GM18517 (cell line): ENCODE data around the gene CDC42.

Source experiments
- ATAC-seq: cut with Tn5 transposase; IDR thresholded peaks from one replicate; pipeline ENCODE4 v1.9.1; 2021; ENCODE audit warnings: mild to moderate bottlenecking, moderate library complexity; ENCODE audit not compliant: unreplicated experiment

CDC42 gene

DNA sequence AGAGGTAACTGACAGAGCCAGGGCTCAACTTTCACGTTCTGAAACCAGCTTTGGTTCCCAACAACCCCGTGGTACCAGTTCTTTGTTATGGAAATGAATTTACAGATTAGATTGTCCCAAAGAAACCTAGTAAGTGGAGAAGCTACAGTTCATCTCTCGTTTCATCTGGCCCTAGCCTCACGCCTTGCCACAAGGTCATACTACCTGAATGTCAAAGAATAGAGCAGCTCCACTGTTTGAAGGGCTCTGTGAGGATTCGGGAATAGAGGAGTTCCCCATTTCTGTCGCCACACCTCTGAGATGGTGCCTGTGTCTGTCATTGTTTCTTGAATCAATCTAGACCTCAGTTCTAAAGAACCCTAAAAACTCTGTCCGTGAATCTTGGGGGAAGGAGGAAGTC is 15.0 kb upstream of the CDC42 start:
- no peak for ATAC-seq

DNA sequence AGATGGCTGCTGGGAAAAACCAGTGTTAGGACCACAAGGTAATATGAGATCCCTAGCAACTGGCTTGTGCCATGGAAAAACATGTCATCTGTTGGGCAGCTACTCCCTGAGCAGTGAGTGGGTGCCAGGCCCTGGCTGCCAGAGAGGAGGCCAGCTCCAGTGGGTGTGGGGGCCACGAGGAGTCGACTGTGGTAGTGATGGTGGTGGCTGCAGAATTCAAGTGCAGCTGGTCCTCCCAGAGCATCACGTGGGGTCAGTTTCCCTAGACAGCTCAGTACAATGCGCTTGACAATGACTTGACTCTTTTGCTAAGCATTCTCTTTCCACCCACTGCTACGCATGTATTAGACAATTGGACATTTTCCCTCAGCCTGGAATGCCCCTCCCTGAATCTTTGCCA is 14.5 kb upstream of the CDC42 start:
- no peak for ATAC-seq

DNA sequence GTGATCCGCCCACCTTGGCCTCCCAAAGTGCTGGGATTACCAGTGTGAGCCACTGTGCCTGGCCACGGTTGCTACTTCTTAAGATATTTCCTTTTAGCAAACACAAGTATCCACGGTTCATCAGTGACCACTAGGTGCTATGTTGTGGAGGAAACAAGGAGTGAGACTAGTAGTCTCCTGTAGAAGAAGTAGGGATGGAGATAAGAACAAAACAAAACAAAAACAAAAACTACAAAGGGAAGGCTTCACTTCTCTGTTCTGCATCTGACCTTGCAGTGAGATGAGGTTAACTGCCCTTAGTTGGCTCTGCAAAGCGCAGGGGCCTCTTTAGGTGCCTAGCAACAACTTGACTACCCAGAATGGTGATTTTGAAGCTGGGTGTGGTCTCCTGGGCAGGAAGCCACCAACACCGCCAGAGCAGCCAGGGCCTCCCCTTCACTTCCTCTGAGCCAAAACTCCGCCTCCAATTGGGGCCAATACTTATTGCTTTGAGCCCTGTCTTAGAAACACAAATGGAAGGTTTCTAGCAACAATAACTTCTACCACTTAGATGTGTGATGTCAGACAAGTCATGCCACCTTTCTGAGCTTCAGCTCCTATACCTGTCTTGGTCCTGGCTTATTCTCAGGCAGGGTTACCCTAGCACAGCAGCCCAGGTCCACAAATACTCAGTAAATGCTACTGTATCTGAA is 12.8 kb upstream of the CDC42 start:
- peak; percentile 96 for ATAC-seq

DNA sequence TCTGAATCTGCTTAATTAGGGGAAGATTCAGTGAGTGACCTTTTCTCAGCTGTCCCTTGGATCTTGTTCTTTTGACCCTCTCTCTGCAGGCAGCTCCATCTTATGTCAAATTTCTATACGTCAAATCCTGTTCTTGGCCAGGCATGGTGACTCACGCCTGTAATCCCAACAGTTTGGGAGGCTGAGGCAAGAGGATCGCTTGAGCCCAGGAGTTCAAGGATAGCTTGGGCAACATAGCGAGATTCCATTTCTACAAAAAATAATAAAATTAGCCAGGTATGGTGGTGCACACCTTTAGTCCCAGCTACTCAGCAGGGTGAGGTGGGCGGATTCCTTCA is 12.3 kb upstream of the CDC42 start:
- no peak for ATAC-seq

DNA sequence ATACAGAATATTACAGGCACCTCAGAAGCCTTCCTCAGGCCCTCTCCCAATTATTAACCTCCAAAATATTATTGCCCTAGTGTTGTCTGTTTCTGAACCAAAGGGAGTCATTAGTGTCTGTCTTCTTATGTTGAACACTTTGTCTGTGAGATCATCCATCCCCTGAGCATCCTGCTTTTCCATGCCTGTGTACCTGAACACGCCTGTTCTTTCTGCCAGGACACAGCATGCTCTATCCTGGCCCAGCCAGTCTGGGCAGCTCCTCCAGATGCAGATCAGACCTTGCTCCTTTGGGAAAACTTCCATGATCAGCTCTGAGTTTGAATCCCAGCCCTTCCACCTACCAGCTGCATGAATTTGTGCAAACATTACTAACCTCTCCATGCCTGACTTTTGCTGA is 11.0 kb upstream of the CDC42 start:
- ATAC-seq = no peak

DNA sequence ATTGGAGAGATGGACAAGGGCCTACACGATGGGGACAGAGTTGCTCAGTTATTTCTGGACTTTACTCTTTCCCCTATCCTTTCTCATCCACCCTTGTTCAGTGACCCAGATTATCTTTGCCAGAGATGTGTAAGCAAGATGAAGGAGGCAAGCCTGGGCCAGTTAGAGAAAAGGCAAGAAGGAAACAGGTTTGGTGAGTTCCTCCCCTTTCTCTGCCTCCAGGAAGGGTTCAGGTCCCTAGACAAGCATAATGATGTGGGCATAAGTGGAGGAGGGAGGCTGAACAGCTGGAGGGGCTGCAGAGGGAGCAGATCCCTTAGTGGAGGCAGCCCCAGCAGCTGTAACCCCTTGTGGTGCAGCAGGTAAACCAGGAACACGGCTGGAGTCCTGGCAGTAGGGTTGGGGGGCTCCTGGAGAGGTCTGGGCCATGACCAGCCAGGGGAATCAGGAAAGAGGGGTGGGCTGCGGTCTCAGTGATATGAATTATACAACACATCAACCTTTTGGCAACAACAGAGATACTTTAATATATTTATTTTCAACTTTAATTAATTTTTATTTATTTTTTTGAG is 9.2 kb upstream of the CDC42 start:
- ATAC-seq = no peak

DNA sequence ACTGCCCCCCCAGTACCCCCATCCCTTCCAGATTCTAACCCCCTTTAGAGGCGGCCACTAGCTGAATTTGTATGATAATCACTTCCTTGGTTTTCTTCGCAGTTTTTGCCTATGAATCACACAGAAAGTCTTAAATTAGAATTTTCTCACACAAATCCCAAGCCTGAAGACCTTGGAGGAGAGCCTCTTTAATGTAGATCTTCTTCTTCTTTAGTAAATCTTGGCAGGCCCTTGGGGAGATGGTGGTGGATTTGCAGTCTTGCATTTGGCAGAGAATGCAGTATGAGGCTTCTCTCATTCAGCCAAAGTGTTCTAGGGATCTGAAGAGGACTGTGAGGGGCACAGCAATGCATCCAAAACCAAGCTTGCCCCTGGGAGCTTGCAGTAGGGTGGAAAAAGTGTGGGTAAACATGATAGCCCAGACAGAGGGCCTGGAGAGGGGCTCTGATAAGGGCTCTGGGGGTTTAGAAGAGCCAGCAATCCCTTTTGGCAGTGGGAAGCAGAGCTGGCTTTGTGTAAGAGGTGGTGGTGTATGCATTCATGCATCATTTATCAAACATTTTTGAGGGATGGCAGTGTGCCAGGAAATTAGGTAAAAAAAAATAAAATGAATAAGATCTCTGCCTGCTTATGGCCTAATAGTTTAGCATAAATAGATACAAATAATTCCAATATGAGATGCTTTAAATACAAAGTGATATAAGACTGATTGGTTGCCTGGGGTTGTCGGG is 7.7 kb upstream of the CDC42 start:
- ATAC-seq = no peak

DNA sequence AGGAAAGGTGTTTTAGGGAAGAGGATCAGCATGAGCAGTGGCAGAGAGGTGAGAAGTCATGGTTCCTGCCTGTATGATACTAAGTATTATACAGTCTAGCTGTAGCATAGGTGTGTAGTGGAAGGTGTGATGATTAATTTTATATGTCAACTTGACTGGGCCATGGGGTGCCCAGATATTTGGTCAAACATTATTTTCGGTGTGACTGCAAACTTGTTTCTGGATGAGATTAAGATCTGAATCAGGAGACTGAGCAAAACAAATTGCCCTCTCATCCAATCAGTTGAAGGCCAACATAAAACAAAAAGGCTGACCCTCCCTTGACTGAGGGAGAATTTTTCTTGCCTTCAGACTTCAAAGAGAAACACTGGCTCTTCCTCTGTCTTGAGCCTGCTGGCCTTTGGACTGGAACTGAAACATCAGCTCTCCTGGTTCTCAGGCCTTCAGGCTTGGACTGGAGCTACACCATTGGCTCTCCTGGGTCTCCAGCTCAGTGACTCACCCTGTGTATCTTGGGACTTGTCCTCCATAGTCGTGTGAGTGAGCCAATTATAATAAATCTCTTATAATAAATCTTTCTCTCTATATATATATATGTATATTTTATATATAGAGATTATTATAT is 6.8 kb upstream of the CDC42 start:
- no peak for ATAC-seq

DNA sequence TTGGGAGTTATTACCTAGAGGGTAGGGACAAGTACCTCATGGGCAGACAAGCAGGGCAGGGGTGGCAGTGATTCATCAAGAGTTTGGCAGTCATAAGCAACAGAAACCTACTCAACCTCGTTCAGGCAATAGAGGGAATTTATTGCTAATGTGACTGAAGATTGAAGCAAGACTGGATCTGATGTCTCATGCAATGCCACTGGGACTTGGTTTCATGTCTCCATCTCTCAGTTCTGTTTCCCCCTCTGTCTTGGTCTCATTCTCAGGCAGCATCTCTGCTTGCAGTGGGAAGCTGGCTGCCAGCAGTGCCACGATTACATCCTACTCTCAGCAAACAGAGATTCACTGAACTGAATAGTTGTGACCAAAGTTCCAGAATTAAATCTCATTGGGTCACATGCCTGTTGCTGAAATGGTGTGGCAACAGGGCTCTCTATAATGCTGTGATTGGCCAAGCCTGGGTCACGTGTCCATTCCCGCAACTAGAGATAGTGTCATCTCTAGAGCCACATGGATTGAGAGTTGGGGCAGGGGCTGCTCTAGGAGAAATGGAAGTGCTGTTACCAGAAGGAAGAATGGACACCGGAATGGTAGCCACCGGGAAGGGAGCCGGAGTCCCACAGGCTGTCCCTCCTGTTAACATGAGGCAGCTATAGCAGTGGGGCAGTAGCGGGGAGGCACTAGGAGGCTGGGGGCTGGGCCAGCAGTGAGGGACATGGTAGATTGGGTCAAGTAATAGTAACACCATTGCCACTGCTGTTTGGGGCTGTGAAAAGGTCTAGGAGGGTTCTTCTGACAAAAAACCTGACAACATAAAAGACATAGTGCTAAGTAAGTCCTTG is 3.9 kb upstream of the CDC42 start:
- no peak for ATAC-seq

DNA sequence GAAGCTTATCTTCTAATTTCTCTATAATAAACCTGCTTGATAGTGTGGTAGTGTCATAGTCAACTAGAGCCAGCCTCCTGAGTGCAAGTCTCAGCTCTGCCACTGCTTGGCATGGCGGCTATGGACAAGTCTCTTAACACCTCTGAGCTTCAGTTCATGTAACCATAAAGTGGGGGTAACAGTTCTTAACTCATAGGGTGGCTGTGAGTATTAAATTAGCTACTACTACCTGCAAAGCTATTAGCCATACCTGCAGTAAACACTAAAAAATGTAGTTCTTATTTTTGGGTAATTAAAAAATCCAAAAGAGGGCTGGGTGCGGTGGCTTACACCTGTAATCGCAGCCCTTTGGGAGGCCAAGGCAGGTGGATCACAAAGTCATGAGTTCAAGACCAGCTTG is 2.2 kb upstream of the CDC42 start:
- no peak for ATAC-seq

DNA sequence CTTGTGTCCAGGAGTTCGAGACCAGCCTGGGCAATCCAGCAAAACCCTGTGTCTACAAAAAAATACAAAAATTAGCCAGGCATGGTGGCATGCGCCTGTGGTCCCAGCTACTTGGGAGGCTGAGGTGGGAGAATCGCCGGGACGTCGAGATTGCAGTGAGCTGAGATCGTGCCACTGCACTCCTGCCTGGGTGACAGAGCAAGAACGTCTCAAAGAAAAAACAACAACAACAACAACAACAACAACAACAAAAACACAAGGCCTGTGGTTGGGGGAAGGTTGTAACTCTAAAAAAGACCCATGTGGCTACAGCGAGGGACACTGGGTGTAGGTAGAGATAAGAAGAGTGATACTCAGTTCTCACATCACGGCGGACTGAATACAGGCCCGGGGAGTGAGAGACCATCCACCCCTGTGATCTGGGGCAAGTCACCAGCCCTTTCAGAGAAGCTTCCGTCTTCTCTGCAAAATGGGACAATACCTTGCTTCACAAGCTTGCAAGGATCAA is 848 bp upstream of the CDC42 start:
- no peak for ATAC-seq

DNA sequence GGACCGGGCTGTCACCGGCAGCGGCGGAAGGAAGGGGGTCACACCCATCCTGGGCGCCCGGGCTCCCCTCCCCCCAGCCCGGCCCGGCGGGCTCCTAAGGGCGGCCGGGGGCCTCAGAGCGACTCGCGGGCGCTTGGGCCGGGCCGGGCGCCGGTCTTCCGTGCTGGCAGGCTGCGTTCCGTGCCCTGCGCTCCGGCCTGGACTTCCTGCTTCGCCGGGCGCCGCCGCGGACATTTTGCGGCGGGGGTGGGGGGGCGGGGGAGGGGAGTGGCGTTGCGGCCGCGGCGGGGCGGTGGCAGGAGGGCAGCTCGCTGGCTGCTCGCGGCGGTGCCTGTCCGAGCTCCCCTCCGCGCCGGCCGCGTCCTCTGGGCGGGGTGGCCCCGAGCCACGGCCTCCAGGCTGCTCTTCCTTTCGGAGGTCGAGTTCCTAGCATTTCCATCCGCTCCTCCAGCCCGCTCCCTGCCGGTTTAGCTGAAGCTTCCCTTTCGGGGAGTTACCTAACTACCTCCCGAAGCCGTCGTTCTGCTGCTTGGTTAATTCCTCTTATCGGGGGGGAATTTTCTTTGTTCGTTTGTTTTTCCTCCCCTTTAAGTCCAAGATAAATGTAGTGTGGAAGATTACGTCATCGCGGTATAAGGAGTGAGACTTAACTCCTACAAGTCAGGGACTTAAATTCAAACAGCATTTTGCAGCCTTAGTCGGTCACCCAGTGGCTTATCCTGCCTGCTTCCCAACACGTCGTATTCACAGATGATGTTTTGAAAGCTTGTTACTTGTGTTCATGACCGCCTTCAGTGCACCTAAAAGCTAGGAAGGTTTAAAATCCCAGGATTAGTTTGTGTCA is 730 bp downstream of the CDC42 start:
- no peak for ATAC-seq

DNA sequence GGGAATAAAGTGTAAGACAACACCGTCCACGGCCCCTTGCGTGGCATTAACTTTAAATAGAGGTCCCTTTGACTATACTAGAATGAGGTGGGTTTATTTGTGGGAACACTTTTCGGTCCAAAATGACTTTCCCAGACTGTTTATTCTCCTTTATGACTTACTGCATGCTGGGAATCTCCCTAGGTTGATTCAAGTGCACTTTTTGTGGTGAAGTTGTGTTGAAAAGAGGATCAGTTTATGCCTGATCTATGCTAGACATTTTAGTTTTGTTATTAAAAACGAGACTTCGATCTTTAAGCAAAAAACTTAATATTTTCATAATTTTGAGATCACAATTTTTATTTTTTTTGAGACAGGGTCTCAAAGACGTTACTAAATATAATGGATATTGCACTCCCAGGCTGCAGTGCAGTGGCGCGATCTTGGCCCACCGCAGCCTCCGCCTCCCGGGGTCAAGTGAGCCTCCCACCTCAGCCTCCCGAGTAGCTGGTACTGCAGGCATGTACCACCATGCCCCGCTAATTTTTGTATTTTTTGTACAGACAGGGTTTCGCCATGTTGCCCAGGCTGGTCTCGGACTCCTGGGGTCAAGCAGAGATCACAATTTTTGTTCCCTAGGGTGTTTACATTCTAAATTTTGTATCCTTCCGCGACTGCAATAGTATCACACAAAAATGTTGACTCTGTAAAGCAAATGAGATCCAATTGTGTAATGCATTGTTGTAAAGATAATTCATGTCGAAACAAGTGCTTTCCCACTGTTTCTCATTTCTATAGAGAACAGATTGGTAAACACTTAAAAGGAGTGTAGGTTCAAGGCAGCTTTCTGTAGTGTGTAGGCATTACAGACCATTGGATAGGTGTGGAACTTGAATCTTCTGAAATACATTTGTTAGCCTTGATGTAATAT is 1.6 kb downstream of the CDC42 start:
- no peak for ATAC-seq

DNA sequence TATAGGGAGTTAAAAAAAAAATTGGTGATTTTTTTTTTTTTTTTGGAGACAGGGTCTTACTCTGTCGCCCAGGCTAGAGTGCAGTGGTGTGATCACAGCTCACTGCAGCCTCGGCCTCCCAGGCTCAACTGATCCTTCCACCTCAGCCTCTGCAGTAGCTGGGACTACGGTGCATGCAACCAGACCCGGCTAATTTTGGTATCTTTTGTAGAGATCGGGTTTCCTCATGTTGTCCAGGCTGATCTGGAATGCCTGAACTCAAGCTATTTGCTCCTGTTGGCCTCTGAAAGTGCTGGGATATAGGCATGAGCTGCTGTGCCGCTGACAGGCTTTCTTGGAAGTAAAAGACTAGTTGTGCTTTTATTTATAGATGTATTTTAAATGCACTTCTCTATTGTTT is 3.0 kb downstream of the CDC42 start:
- ATAC-seq = no peak

DNA sequence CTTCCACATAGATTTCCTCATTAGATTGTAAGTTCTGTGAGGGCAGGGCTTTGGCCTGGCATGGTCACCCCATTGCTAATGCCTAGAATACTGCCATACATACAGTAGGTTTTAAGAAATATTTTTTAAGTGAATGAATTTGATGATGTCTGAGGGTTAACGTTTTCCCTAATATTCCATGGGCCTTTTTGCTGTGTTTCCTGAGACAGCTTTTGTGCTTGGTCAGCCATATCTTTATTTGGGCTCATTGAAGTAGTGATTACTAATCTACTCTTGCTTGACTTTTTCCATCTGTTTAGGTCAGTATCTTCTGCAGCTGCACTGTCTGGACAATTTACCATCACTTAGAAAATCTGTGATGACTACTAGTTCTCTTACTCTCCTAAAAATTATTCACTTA is 3.5 kb downstream of the CDC42 start:
- ATAC-seq = no peak

DNA sequence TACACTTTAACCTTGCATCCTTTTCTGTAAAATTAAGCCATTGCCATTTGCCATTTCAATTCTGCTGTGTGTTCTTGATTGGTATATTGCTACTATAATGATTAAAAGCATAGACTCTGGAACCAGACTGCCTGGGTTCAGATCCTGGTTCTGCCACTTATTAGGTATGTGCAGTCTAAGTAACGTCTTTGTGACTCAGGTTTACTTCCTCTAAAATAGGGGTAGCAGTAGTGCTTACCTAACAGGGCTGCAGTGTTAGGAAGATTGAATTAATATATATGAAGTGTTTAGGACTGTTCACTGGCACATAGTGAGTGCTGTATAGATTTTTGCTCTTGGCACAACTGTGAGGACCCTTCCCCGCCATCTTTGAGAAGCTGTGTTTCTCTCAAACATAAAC is 4.4 kb downstream of the CDC42 start:
- no peak for ATAC-seq

DNA sequence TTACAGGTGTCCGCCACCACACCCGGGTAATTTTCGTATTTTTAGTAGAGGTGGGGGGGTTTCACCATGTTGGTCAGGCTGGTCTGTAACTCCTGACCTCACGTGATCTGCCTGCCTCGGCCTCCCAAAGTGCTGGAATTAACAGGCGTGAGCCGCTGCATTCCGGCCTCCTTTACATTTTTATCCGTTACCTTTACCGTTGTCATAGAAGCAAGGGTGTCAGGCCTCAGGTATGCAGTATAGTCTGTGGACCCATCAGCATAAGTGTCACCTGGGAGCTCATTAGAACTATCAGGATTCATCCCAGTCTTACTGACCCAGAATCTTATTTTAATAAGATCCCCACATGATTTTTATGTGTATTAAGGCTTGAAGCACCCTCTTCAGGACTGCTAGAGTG is 5.4 kb downstream of the CDC42 start:
- no peak for ATAC-seq

DNA sequence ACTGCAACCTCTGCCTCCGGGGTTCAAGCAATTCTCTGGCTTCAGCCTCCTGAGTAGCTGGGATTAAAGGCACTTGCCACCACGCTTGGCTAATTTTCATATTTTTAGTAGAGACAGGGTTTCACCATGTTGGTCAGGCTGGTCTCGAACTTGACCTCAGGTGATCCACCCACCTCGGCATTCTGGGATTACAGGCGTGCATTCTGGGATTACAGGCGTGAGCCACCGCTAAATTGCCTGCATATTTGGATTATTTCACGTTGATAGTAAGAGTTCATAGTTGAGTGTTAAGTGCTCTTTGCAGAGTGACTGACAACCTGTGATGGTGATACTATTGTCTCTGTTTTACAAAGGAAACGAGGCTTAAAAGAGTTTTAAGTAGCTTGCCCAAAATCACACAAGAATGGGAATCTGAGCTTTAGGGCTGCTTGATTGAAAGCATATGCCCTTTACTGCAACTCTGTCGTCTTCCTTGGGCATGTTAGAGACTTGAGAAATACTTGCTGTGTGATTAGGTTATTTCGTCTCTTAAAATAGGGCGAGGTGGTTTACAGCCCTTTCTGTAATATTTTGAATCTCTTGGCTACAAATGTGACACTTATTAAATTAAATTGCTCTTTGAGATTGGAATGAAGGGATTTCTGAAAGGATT is 12.4 kb downstream of the CDC42 start:
- ATAC-seq = no peak

DNA sequence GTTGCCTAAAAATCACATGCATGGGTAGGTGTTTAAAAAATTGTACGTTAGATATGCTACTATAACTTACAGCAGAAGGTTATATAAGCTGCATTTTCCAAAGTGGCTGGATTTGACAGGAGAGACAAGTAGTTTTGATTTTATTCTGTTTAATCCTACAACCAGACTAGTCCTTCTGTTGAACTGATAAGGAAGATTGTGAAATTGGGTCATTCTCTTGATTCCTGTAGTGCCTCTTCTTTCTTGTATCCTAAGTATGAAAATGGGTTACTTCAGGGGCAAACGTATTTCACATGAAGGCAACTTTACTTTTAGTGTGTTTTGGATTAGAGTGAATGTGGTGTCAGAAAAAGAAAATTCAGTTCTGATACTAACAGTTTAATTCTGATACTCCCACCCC is 19.0 kb downstream of the CDC42 start:
- ATAC-seq = no peak
